Measurements from ENCODE around the gene CFAP100. TPM values are rescaled to one million over a fixed set of nuclear protein-coding genes. Genes with fewer than 3 reads are reported as not detected.

CFAP100 gene
- total RNA-seq, 4 donors from 2014 or later = not detected

- H3K4me3 ChIP-seq (ENCODE audit: low read depth, poor library complexity, severe bottlenecking) = no peak overlapping the region
- TF ChIP-seq POLR2A (IDR thresholded peaks at IDR 0.05) = no peak
- no peak for TF ChIP-seq CTCF (IDR thresholded peaks at IDR 0.05)
- WGBS, 2 donors = 91 to 94% methylated on average over 6 of the region's 6 CpGs
- intact Hi-C loops (cut with DNase I; ENCODE audit: low total_unique reads) = no loop called here
- no peak for DNase-seq (ENCODE audit: low spot score in 2 of 2)
Observed at GRCh38 chr3:126454437-126455198, 59.9 kb downstream of the CFAP100 start.

GRCh38 chr3:126456211-126456610 is 61.5 kb downstream of the CFAP100 start:
- no peak for TF ChIP-seq CTCF (IDR thresholded peaks at IDR 0.05)
- TF ChIP-seq POLR2A (IDR thresholded peaks at IDR 0.05) = no peak
- 71 to 82% methylated on average over 4 of the region's 4 CpGs for WGBS, 2 donors
- H3K4me3 ChIP-seq (ENCODE audit: low read depth, poor library complexity, severe bottlenecking) = no peak overlapping the region
- DNase-seq (ENCODE audit: low spot score in 2 of 2) = peak in 1 of 2 donors; percentile 76
- intact Hi-C loops (cut with DNase I; ENCODE audit: low total_unique reads) = no loop called here

GRCh38 chr3:126456766-126457388 is 62.2 kb downstream of the CFAP100 start:
- TF ChIP-seq POLR2A (IDR thresholded peaks at IDR 0.05) (no peak), CTCF (IDR thresholded peaks at IDR 0.05) (no peak)
- 86 to 87% methylated on average over 12 of the region's 12 CpGs for WGBS, 2 donors
- DNase-seq (ENCODE audit: low spot score in 2 of 2) = peak in 1 of 2 donors; percentile 76
- intact Hi-C loops (cut with DNase I; ENCODE audit: low total_unique reads) = no loop called here
- no peak overlapping the region for H3K4me3 ChIP-seq (ENCODE audit: low read depth, poor library complexity, severe bottlenecking)

GRCh38 chr3:126459111-126459762 is 64.5 kb downstream of the CFAP100 start:
- intact Hi-C loops (cut with DNase I; ENCODE audit: low total_unique reads) = no loop called here
- H3K4me3 ChIP-seq (ENCODE audit: low read depth, poor library complexity, severe bottlenecking) = no peak overlapping the region
- WGBS, 2 donors = 75 to 83% methylated on average over 7 of the region's 7 CpGs
- no peak for TF ChIP-seq CTCF (IDR thresholded peaks at IDR 0.05)
- TF ChIP-seq POLR2A (IDR thresholded peaks at IDR 0.05) = no peak
- DNase-seq (ENCODE audit: low spot score in 2 of 2) = peak in 1 of 2 donors; percentile 5

GRCh38 chr3:126459763-126460127 is 65.0 kb downstream of the CFAP100 start:
- intact Hi-C loops (cut with DNase I; ENCODE audit: low total_unique reads) = no loop called here
- WGBS, 2 donors = 89 to 91% methylated on average over 9 of the region's 9 CpGs
- DNase-seq (ENCODE audit: low spot score in 2 of 2) = peak in 1 of 2 donors; percentile 45
- no peak for TF ChIP-seq CTCF (IDR thresholded peaks at IDR 0.05)
- TF ChIP-seq POLR2A (IDR thresholded peaks at IDR 0.05) = no peak
- no peak overlapping the region for H3K4me3 ChIP-seq (ENCODE audit: low read depth, poor library complexity, severe bottlenecking)
